HG03521 (cell line): ENCODE data around the gene SYT9.

Experiments used
- ATAC-seq: cut with Tn5 transposase; IDR thresholded peaks from one replicate; pipeline ENCODE4 v1.9.1; 2021; ENCODE audit warnings: mild to moderate bottlenecking, moderate library complexity; ENCODE audit not compliant: unreplicated experiment

SYT9 gene

GRCh38 chr11:7451952-7452494 is 200.3 kb downstream of the SYT9 start:
- ATAC-seq: no peak

DNA sequence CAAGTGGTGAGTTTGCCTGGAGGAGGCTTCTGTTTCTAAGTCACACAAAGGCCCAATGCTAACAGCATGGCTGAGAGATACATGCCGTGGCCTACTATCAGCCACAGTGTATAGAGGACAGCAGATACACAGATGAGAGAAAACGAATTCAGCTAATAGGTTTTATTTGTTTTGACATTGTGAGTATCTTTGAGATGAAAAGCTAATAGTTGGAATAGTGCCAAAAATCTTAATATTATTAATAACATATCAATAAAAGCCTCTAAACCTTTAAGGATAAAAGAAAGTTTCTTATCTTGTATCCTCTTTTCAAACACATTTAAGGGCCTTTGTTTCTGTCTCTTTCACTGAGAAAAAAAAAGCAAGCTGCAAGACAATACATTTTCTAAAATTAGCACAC is 203.2 kb downstream of the SYT9 start:
- no peak for ATAC-seq

GRCh38 chr11:7457211-7457610 is 205.5 kb downstream of the SYT9 start:
- ATAC-seq: no peak

DNA sequence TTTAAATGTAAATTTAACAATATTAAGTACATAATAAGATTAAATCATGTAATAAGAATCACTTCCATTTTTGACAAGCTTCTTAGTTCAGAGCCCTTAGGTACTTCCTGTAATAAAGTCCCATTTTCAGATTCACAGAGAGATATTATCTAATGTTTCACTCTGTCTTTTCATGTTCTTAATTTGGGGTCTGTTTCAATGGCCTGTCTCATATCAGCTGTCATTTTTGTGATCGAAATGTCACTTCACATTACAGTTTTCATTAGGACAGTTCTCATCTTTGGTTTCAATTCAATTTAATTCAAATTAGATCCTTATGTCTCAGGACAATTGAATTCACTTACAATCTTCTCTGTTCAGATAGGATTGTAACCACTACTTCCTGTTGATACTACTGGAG is 211.0 kb downstream of the SYT9 start:
- ATAC-seq: no peak

- ATAC-seq: no peak
Observed at GRCh38 chr11:7467652-7468051, 215.9 kb downstream of the SYT9 start.

DNA sequence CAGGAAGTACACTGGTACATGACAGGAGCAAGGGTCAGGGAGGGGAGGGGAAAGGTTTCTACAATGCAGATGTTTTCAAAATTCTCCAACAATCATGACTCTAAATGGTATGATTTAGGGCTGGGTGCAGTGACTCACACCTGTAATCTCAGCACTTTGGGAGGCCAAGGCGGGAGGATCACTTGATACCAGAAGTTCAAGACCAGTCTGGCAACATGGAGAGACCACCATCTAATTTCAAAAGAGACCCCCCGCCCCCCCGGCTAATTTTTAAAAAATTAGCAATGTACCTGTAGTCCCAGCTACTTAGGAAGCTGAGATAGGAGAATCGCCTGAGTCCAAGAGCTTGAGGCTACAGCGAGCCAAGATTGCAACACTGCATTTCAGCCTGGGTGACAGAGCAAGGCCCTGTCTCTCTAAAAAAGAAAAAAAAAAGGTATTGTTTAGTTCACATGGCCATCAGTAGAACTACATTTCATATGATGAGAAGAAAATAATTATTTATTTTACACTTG is 217.7 kb downstream of the SYT9 start:
- ATAC-seq: no peak

DNA sequence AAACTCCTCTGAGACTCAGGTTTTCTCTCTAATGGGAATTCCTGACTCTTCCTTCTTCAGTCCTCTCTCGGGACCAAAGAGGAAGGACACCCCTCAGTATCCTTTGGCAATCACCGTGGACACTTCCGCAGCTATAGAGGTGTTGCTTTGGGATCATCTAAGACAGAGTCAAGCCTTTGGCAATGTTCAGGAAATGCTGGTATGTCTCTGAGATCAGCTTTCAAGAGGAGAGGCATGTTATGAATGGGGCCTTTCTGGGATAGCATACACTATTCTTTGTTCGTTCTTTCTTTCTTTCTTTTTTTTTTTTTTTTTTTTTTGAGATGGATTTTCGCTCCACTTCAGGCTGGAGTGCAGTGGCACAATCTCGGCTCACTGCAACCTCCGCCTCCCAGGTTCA is 219.4 kb downstream of the SYT9 start:
- ATAC-seq: no peak

DNA sequence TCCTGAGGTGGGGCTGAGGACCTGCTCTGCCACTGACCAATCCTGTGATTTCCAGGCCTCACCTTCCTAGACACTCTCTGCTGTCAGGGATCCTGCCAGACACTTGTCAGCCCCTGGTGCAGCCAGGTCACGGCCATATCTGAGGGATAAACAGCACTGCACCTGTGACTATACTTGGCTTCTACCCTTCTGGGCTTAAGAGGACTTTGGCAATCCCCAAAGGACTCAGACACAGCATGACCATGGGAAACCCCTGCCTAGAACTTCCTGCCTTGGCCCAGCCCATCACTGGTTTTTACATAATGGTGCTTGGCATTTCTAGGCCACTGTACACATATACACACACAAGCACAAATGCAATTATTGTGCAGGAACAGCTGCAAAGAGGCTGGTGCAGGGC is 222.0 kb downstream of the SYT9 start:
- ATAC-seq: peak; percentile 87

- no peak for ATAC-seq
Observed at GRCh38 chr11:7480113-7480512, 228.4 kb downstream of the SYT9 start.

GRCh38 chr11:7484131-7484530 is 232.4 kb downstream of the SYT9 start:
- ATAC-seq: no peak

DNA sequence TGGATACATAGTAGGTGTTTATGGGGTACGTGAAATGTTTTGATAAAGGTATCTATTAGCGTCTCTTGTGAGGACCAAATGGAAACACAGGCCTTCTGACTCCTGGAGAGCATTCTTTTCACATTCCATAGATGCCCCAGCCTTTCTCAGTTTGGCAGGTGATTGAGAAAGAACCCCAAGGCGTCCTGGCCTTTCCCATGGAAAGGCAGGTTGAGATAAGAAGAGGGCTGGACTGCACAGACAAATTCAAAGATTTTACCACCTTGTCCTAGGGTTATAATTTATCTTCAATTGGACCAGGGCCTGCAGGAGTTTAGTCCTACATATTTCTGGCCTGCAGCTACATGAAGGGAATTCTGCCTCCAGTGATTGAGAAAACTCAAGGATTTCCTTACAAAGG is 232.9 kb downstream of the SYT9 start:
- ATAC-seq: no peak

- ATAC-seq: no peak
Observed at GRCh38 chr11:7485186-7486097, 233.7 kb downstream of the SYT9 start, which contains the start of gene OLFML1. OLFML1 (plus strand) TSS chr11:7485506; CDS start chr11:7485876, 370 bp downstream.

GRCh38 chr11:7486098-7486780 is 234.5 kb downstream of the SYT9 start:
- no peak for ATAC-seq

DNA sequence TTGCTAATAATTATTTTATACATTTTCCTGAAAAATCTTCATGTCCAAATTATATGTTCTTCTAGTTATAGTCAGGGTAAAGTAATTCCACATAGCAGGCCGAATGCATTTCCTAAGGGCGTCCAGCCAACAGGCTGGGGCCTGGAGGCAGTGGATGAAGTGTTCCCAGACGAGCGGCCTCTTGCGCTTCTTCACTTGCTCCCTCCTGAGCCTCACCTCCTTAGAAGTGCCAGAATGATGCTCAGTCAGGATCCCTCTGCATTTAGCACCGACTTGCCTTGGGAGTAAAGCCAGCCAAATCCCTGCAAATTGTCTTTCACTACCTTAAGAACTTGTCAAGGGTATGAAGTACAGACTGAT is 235.1 kb downstream of the SYT9 start:
- no peak for ATAC-seq

- ATAC-seq: no peak
Observed at GRCh38 chr11:7487360-7487759, 235.7 kb downstream of the SYT9 start.

DNA sequence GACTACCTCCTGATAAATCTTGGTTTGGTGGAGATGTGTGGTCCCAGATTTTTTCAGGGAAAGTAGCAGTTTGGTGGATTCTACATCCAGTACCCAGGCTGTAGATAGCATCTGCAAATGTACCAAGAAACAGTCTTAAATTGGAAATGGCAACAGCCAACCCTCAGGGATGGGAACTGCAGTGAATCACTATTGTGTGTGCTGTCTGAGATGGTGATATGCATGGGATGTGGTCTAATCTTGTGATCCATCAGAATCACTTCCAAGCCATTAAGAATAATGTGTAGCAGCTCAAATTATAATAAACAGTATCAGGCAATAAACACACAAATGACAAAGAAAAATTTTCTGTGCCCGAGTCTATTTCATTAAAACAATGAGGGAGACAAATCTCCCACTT is 237.0 kb downstream of the SYT9 start:
- no peak for ATAC-seq

DNA sequence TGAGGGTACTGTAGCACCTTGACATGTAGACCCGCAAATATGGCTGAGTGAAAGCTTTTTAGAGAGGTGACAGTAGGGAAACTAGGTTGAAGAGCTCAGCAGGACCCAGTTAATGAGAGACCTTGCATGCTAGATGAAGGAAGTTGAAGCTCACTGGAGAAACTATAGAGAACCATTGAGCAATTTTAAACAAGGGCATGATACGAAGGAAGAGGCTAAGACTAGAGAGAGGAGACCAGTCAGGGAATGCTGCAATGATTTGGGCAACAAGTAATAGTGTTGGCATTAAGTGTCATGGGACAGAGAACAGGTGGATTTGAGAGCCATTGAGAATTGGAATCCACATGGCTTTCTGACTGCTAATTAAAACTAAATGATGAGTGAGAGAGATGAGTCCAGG is 237.7 kb downstream of the SYT9 start:
- no peak for ATAC-seq

DNA sequence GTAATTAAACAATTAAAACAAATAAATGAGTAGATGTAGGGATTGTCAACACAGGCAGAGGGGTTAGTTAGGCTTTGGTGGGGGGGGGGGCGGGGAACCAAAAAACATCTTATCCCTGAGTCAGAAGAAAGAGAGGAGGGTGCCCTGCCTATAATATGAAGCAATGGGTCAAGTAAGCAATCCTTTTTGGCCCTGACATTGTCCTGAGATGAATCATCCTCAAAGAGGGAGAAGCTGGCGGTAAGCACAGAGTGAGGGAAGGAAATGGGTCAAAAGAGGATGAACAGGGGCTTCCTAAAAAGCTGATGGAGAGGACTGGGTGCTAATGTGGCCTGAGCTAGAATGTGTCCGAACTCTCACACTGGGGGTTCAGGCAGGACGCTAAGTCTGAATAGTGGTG is 238.3 kb downstream of the SYT9 start:
- no peak for ATAC-seq

DNA sequence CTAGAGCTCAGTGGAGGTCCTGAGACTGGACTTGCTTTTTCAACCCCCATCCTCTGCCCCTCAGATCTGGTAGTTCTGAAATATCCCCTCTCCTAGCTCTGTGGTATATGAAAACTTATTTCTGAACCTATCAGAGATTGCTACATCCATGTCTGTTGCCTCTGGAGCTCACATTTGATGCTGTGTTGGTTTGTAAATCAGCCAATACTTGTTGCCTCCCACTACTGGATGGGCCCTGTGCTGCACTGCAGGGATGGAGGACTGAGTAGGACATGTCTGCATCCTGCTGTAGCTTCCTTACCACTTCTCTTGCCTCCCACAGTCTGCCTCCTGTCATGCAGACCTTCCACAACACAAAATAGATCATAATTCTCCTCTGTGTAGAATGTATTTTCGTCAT is 238.8 kb downstream of the SYT9 start:
- ATAC-seq: no peak

DNA sequence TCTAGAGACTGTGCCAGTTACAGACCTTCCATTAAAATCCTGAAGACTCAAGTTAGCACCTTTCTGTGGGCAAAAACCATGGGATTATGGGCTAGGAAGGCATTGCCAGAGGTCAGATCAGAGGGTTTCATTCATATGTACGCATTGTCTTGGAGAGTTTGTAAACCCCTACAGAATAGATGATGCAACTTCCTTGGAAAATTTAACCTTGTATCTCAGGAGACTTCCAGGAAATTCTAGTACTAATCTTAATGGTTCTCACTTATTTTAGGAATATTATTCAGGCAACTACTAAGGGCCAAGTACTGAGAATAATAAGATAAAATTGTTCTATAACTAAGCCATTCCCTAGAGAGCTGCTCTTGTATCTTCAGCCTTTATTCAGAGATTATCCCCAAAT is 240.5 kb downstream of the SYT9 start:
- ATAC-seq: no peak

- no peak for ATAC-seq
Observed at GRCh38 chr11:7493670-7494069, 242.0 kb downstream of the SYT9 start.
